PC-3 (cell line): ENCODE results near the gene KIAA1217. TPM values are rescaled to one million over a fixed set of nuclear protein-coding genes. Genes with fewer than 3 reads are reported as not detected.

Experiments used
- ATAC-seq: fragments of 200-7000 bp; cut with Tn5 transposase; 2 replicates; pipeline ENCODE4 v1.9.1; 2020; ENCODE audit warnings: mild to moderate bottlenecking, moderate library complexity
- BruUV-seq: library from RNA; stranded (reverse); fragments of 400-500 nt; replicated peaks from 2 replicates; lab custom pipeline; 2021; lab: Mats Ljungman, UMichigan
- CTCF ChIA-PET: fragments of 300-600 bp; sonication (Branson Sonifier 250); formaldehyde crosslinking; loops from one replicate; lab custom pipeline; 2022; ENCODE audit warnings: antibody characterized with exemption; lab: Charles Lee
- POLR2A ChIA-PET: fragments of 300-600 bp; sonication (Branson Sonifier 250); formaldehyde crosslinking; loops from one replicate; lab custom pipeline; 2022; ENCODE audit warnings: antibody characterized with exemption; ENCODE audit not compliant: unreplicated experiment; lab: Charles Lee
- DNase-seq: peaks from one replicate; pipeline ENCODE4 v3.0.0-alpha.2; 2015
- H2AFZ ChIP-seq: fragments of 300-600 bp; sonication (generic); 2 replicates; pipeline ENCODE4 v1.6.0; 2016; ENCODE audit warnings: antibody characterized with exemption, low read length
- H3F3A ChIP-seq: fragments of 300-600 bp; sonication (generic); one replicate; pipeline ENCODE4 v1.6.0; 2017; ENCODE audit warnings: antibody characterized with exemption, low read length, control low read depth, mild to moderate bottlenecking; ENCODE audit not compliant: unreplicated experiment
- H3K27ac ChIP-seq: fragments of 300-600 bp; sonication (generic); 2 replicates; pipeline ENCODE4 v1.5.1; 2016; ENCODE audit warnings: mild to moderate bottlenecking, low read length
- H3K27me3 ChIP-seq: fragments of 300-600 bp; sonication (generic); 2 replicates; pipeline ENCODE4 v1.6.1; 2016; ENCODE audit warnings: low read length, mixed read lengths
- H3K36me3 ChIP-seq: fragments of 300-600 bp; sonication (generic); 2 replicates; pipeline ENCODE4 v1.6.1; 2016; ENCODE audit warnings: low read depth, mixed run types, low read length, mixed read lengths
- H3K4me1 ChIP-seq: fragments of 300-600 bp; sonication (generic); 2 replicates; pipeline ENCODE4 v1.5.1; 2016; ENCODE audit warnings: low read length; ENCODE audit not compliant: insufficient read depth
- H3K4me2 ChIP-seq: fragments of 300-600 bp; sonication (generic); 2 replicates; pipeline ENCODE4 v1.6.0; 2016; ENCODE audit warnings: low read length
- H3K4me3 ChIP-seq: fragments of 300-600 bp; sonication (generic); 2 replicates; pipeline ENCODE4 v1.5.1; 2016; ENCODE audit warnings: mild to moderate bottlenecking, low read length, mixed read lengths
- H3K79me2 ChIP-seq: fragments of 300-600 bp; sonication (generic); 2 replicates; pipeline ENCODE4 v1.6.1; 2017; ENCODE audit warnings: low read length, mixed read lengths
- H3K9ac ChIP-seq: fragments of 300-600 bp; sonication (generic); 2 replicates; pipeline ENCODE4 v1.6.0; 2016; ENCODE audit warnings: mild to moderate bottlenecking, low read length
- H3K9me2 ChIP-seq: fragments of 300-600 bp; sonication (generic); replicated peaks from 2 replicates; pipeline ENCODE4 v1.6.1; 2016; ENCODE audit warnings: mixed run types, low read length, mixed read lengths
- H3K9me3 ChIP-seq: fragments of 300-600 bp; sonication (generic); 2 replicates; pipeline ENCODE4 v1.6.1; 2016; ENCODE audit warnings: low read length, mixed read lengths
- H4K20me1 ChIP-seq: fragments of 300-600 bp; sonication (generic); 2 replicates; pipeline ENCODE4 v1.6.1; 2016; ENCODE audit warnings: low read length, mixed read lengths
- EZH2 ChIP-seq: fragments of 300-600 bp; sonication (generic); IDR thresholded peaks from one replicate; pipeline ENCODE4 v1.6.1; 2017; ENCODE audit warnings: antibody characterized with exemption, mild to moderate bottlenecking, low read length; ENCODE audit not compliant: unreplicated experiment
- EZH2phosphoT487 ChIP-seq: fragments of 300-600 bp; sonication (generic); IDR thresholded peaks from 2 replicates; pipeline ENCODE4 v1.6.1; 2018; ENCODE audit warnings: mild to moderate bottlenecking, antibody characterized with exemption, low read length, borderline replicate concordance
- intact Hi-C: fragments of 100-400 bp; cut with micrococcal nuclease; formaldehyde crosslinking; loops from 2 replicates; pipeline ENCODE4 v1.9.0; 2023
- total RNA-seq: library from RNA; depleted of rRNA; stranded (reverse); fragments of >200 nt; gene quantifications from 2 replicates; pipeline ENCODE4 v1.2.3, GENCODE V29; 2014
- TF ChIP-seq, protein P1 (sequence below): fragments of 300-600 bp; sonication (generic); conservative IDR thresholded peaks from 2 replicates; pipeline ENCODE4 v1.5.1; 2017; ENCODE audit warnings: antibody characterized with exemption, low read depth, mild to moderate bottlenecking, low read length

Gene KIAA1217
- total RNA-seq, 1 experiment from 2014 or later = 16.0 TPM

GRCh38 chr10:24381235-24382010, 172.5 kb downstream of the KIAA1217 start:
- Histone ChIP-seq H3K9me3 (no peaks in the 10 kb centered on the region), H3K4me2 (no peak overlapping the region), H2AFZ (no peak overlapping the region), H3K4me1 (peaks cover 12% of the 10 kb centered on the region), H3K9me2 (no peaks in the 10 kb centered on the region), H4K20me1 (no peaks in the 10 kb centered on the region), H3K79me2 (no peaks in the 10 kb centered on the region), H3K36me3 (no peaks in the 10 kb centered on the region), H3K27me3 (no peaks in the 10 kb centered on the region), H3K27ac (no peak overlapping the region), H3K9ac (no peak overlapping the region), H3F3A (no peaks in the 10 kb centered on the region), H3K4me3 (no peak overlapping the region)
- no TSS peak for BruUV-seq
- POLR2A ChIA-PET = no interaction called here
- ATAC-seq (no peak), DNase-seq (no peak)
- TF ChIP-seq EZH2 (no peak), EZH2phosphoT487 (no peak)
- TF ChIP-seq, protein P1, sequence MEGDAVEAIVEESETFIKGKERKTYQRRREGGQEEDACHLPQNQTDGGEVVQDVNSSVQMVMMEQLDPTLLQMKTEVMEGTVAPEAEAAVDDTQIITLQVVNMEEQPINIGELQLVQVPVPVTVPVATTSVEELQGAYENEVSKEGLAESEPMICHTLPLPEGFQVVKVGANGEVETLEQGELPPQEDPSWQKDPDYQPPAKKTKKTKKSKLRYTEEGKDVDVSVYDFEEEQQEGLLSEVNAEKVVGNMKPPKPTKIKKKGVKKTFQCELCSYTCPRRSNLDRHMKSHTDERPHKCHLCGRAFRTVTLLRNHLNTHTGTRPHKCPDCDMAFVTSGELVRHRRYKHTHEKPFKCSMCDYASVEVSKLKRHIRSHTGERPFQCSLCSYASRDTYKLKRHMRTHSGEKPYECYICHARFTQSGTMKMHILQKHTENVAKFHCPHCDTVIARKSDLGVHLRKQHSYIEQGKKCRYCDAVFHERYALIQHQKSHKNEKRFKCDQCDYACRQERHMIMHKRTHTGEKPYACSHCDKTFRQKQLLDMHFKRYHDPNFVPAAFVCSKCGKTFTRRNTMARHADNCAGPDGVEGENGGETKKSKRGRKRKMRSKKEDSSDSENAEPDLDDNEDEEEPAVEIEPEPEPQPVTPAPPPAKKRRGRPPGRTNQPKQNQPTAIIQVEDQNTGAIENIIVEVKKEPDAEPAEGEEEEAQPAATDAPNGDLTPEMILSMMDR = no peak
- CTCF ChIA-PET = no interaction called here
- intact Hi-C loops = no loop called here

GRCh38 chr10:24382045-24382444, 173.1 kb downstream of the KIAA1217 start:
- CTCF ChIA-PET = no interaction called here
- no peak for DNase-seq
- Histone ChIP-seq H3K4me2 (no peak overlapping the region), H3K4me3 (no peak overlapping the region), H3K27ac (no peak overlapping the region), H3K9me2 (no peaks in the 10 kb centered on the region), H3K79me2 (no peaks in the 10 kb centered on the region), H2AFZ (no peak overlapping the region), H3K36me3 (no peaks in the 10 kb centered on the region), H3K9ac (no peak overlapping the region), H4K20me1 (no peaks in the 10 kb centered on the region), H3K4me1 (peaks cover 12% of the 10 kb centered on the region), H3F3A (no peaks in the 10 kb centered on the region), H3K9me3 (no peaks in the 10 kb centered on the region), H3K27me3 (no peaks in the 10 kb centered on the region)
- intact Hi-C loops = no loop called here
- TF ChIP-seq EZH2 (no peak), EZH2phosphoT487 (no peak)
- TF ChIP-seq, protein P1 = no peak
- no TSS peak for BruUV-seq
- ATAC-seq = no peak
- POLR2A ChIA-PET = interaction anchor here (0.7 kb wide), 1 partner anchor 29 kb away, joined by 4 read pairs; no protein-coding TSS in a partner anchor

GRCh38 chr10:24382596-24382978, 173.6 kb downstream of the KIAA1217 start:
- ChIA-PET CTCF (no interaction called here), POLR2A (interaction anchor here (0.7 kb wide), 1 partner anchor 29 kb away, joined by 4 read pairs; no protein-coding TSS in a partner anchor)
- H2AFZ ChIP-seq = no peak overlapping the region
- H3K36me3 ChIP-seq = no peaks in the 10 kb centered on the region
- H3K4me2 ChIP-seq = no peak overlapping the region
- no TSS peak for BruUV-seq
- H3K79me2 ChIP-seq = no peaks in the 10 kb centered on the region
- no peak overlapping the region for H3K27ac ChIP-seq
- H3F3A ChIP-seq = no peaks in the 10 kb centered on the region
- ATAC-seq = no peak
- no peaks in the 10 kb centered on the region for H3K27me3 ChIP-seq
- peaks cover 12% of the 10 kb centered on the region for H3K4me1 ChIP-seq
- no peak overlapping the region for H3K9ac ChIP-seq
- no peaks in the 10 kb centered on the region for H4K20me1 ChIP-seq
- no peaks in the 10 kb centered on the region for H3K9me3 ChIP-seq
- no peaks in the 10 kb centered on the region for H3K9me2 ChIP-seq
- no peak for DNase-seq
- TF ChIP-seq EZH2 (no peak), EZH2phosphoT487 (no peak)
- TF ChIP-seq, protein P1 = no peak
- no peak overlapping the region for H3K4me3 ChIP-seq
- intact Hi-C loops = no loop called here
